Kidney epithelial cell (primary cell): ENCODE data around the gene ADAMTSL1. TPM values are rescaled to one million over a fixed set of nuclear protein-coding genes. Genes with fewer than 3 reads are reported as not detected.

Source experiments
- DNase-seq: peaks from one replicate; pipeline ENCODE4 v3.0.0-alpha.2; 2010; ENCODE audit warnings: low read depth
- H3K27me3 ChIP-seq: 2 replicates; pipeline ENCODE4 v1.6.0; 2011; ENCODE audit warnings: low read length; ENCODE audit not compliant: control insufficient read depth, insufficient read depth
- H3K36me3 ChIP-seq: 2 replicates; pipeline ENCODE4 v1.5.1; 2011; ENCODE audit warnings: low read length; ENCODE audit not compliant: control insufficient read depth, insufficient read depth
- H3K4me3 ChIP-seq: 2 replicates; pipeline ENCODE4 v1.5.1; 2011; ENCODE audit warnings: low read depth, mild to moderate bottlenecking, control low read depth, low read length
- total RNA-seq: library from RNA; depleted of rRNA; stranded (reverse); fragments of >200 nt; gene quantifications from 2 replicates; pipeline ENCODE4 v1.2.3, GENCODE V29; 2015
- TF ChIP-seq, protein P1 (sequence below): IDR thresholded peaks from 2 replicates; pipeline ENCODE4 v1.5.1; 2011; ENCODE audit warnings: mild to moderate bottlenecking, moderate library complexity, low read length, control low read depth, inconsistent platforms; ENCODE audit not compliant: insufficient read depth, poor library complexity, severe bottlenecking

ADAMTSL1 gene
- total RNA-seq, 1 donor from 2014 or later = 0.08 TPM

DNA sequence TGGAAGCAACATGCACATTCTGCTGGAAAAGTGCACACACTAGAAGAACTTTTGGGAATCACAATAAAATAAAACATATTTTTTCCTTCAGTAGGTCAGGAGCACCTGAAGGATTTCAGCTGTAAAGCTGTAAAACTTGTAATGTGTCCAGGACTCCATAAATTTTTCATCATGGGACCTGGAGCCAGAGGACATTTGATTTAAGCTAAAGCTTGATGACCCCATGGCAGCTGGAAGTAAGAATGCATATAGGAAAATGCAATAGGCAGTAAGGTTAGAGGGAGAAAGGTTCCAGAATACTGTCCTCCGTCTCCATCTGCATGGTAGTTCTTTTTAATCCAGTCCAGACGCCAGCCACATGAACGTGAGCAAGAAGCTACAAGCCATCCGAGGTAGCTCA, 166.0 kb downstream of the ADAMTSL1 start:
- Histone ChIP-seq H3K4me3 (no peak overlapping the region), H3K36me3 (no peaks in the 10 kb centered on the region), H3K27me3 (no peaks in the 10 kb centered on the region)
- DNase-seq = no peak
- TF ChIP-seq, protein P1, sequence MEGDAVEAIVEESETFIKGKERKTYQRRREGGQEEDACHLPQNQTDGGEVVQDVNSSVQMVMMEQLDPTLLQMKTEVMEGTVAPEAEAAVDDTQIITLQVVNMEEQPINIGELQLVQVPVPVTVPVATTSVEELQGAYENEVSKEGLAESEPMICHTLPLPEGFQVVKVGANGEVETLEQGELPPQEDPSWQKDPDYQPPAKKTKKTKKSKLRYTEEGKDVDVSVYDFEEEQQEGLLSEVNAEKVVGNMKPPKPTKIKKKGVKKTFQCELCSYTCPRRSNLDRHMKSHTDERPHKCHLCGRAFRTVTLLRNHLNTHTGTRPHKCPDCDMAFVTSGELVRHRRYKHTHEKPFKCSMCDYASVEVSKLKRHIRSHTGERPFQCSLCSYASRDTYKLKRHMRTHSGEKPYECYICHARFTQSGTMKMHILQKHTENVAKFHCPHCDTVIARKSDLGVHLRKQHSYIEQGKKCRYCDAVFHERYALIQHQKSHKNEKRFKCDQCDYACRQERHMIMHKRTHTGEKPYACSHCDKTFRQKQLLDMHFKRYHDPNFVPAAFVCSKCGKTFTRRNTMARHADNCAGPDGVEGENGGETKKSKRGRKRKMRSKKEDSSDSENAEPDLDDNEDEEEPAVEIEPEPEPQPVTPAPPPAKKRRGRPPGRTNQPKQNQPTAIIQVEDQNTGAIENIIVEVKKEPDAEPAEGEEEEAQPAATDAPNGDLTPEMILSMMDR = no peak

GRCh38 chr9:18658804-18659705, 185.1 kb downstream of the ADAMTSL1 start:
- Histone ChIP-seq H3K4me3 (no peak overlapping the region), H3K27me3 (no peaks in the 10 kb centered on the region), H3K36me3 (no peaks in the 10 kb centered on the region)
- TF ChIP-seq, protein P1 = no peak
- peak; percentile 9 for DNase-seq

- no peaks in the 10 kb centered on the region for H3K36me3 ChIP-seq
- TF ChIP-seq, protein P1 = no peak
- DNase-seq = no peak
- H3K27me3 ChIP-seq = no peaks in the 10 kb centered on the region
- no peak overlapping the region for H3K4me3 ChIP-seq
These were observed 186.0 kb downstream of the ADAMTSL1 start for GRCh38 chr9:18660001-18660400.

DNA sequence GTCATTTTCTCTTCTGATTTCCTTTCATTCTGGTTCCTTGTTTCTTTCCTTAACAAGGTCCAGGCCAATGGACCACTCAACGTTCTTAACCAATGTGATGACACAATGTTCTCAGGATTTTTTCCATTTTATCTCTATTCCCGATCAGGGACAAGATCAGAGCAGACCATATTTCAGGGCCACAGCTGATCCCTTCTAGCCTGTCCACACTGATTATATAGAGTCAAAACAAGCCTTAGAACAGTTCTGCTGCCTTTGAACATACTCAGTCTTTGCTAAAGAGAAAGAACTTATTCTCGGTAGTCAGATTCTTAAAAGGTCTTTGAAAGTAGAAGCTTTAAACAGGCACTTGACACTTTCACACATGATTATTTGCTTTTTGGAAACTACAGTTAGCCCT, 188.4 kb downstream of the ADAMTSL1 start:
- Histone ChIP-seq H3K27me3 (no peaks in the 10 kb centered on the region), H3K4me3 (no peak overlapping the region), H3K36me3 (no peaks in the 10 kb centered on the region)
- TF ChIP-seq, protein P1 = no peak
- DNase-seq = no peak

GRCh38 chr9:18665947-18666346, 192.0 kb downstream of the ADAMTSL1 start:
- H3K27me3 ChIP-seq = no peaks in the 10 kb centered on the region
- TF ChIP-seq, protein P1 = no peak
- H3K4me3 ChIP-seq = no peak overlapping the region
- DNase-seq = no peak
- no peaks in the 10 kb centered on the region for H3K36me3 ChIP-seq

GRCh38 chr9:18666348-18666747, 192.4 kb downstream of the ADAMTSL1 start:
- no peaks in the 10 kb centered on the region for H3K27me3 ChIP-seq
- H3K36me3 ChIP-seq = no peaks in the 10 kb centered on the region
- TF ChIP-seq, protein P1 = no peak
- DNase-seq = no peak
- H3K4me3 ChIP-seq = no peak overlapping the region
